Effector memory CD4-positive, alpha-beta T cell (primary cell): ENCODE data around the gene NLGN1.

Source experiments
- DNase-seq, 3 donors: peaks; one replicate each; pipeline ENCODE4 v3.0.0-alpha.2; 2020
- H3K27ac ChIP-seq: 2 replicates; pipeline ENCODE4 v1.7.0; 2013; ENCODE audit warnings: mild to moderate bottlenecking, low read length, moderate library complexity; ENCODE audit not compliant: insufficient read depth, poor library complexity, severe bottlenecking
- H3K27me3 ChIP-seq: replicated peaks from 2 replicates; pipeline ENCODE4 v1.7.0; 2013; ENCODE audit warnings: mild to moderate bottlenecking, low read length; ENCODE audit not compliant: insufficient read depth, control insufficient read depth, poor library complexity, severe bottlenecking
- H3K36me3 ChIP-seq: 2 replicates; pipeline ENCODE4 v1.7.0; 2013; ENCODE audit warnings: mild to moderate bottlenecking, low read length, moderate library complexity; ENCODE audit not compliant: control insufficient read depth, insufficient read depth
- H3K4me1 ChIP-seq: 2 replicates; pipeline ENCODE4 v1.7.0; 2013; ENCODE audit warnings: low read length, mild to moderate bottlenecking; ENCODE audit not compliant: control insufficient read depth, insufficient read depth, poor library complexity, severe bottlenecking
- H3K4me3 ChIP-seq: 2 replicates; pipeline ENCODE4 v1.7.0; 2013; ENCODE audit warnings: low read length, low read depth, mild to moderate bottlenecking; ENCODE audit not compliant: insufficient read depth, poor library complexity, severe bottlenecking
- H3K9me3 ChIP-seq: 2 replicates; pipeline ENCODE4 v1.7.0; 2013; ENCODE audit warnings: mild to moderate bottlenecking, low read length, moderate library complexity; ENCODE audit not compliant: control insufficient read depth

Gene NLGN1

DNA sequence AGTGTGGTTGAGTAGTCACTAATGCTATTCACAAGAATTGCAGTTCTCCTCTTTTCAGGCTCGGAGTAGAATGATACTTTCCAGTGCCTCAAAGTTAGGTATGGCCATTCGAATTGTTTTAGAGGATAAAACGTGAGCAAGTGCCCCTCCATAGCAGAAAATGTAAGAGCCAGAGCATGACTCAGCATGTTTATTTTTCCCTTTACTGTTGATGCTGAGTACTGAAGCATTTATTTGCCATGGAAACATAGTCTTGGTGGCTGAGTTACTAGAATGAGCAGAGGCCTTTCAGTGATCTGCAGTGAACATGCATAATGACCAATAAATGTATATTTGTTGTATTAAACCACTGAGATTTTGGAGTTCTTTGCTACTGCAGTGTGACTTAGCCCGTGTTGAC, 540.6 kb downstream of the NLGN1 start:
- H3K27ac ChIP-seq, result no peak overlapping the region
- no peaks in the 10 kb centered on the region for H3K4me1 ChIP-seq
- H3K36me3 ChIP-seq, result no peaks in the 10 kb centered on the region
- no peak overlapping the region for H3K4me3 ChIP-seq
- no peak for DNase-seq
- H3K9me3 ChIP-seq, result no peaks in the 10 kb centered on the region
- H3K27me3 ChIP-seq, result no peaks in the 10 kb centered on the region

DNA sequence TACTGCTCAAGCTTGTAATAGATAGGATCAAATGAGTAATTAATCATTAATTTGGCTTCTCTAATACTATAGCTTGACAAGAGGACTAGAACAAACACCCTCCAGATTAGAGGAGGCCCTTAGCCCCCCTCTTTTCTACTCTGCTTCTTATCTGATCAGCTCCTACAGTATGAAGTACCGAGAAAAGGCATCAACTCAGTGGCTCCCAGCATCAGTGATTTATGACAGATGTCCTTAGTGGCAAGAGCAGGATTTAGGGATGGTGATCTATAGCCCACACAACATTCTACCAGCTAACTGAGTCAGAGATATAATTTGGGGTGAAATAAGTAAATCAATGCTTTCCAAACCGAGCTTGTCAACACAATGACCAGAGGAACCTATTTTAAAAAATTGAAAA, 541.1 kb downstream of the NLGN1 start:
- Histone ChIP-seq H3K4me1 (no peaks in the 10 kb centered on the region), H3K27me3 (no peaks in the 10 kb centered on the region), H3K4me3 (no peak overlapping the region), H3K36me3 (no peaks in the 10 kb centered on the region), H3K27ac (no peak overlapping the region), H3K9me3 (no peaks in the 10 kb centered on the region)
- no peak for DNase-seq

GRCh38 chr3:173939331-173939730, 541.8 kb downstream of the NLGN1 start:
- H3K27me3 ChIP-seq, result no peaks in the 10 kb centered on the region
- H3K36me3 ChIP-seq, result no peaks in the 10 kb centered on the region
- DNase-seq, result no peak
- no peak overlapping the region for H3K27ac ChIP-seq
- H3K4me1 ChIP-seq, result no peaks in the 10 kb centered on the region
- no peaks in the 10 kb centered on the region for H3K9me3 ChIP-seq
- no peak overlapping the region for H3K4me3 ChIP-seq

DNA sequence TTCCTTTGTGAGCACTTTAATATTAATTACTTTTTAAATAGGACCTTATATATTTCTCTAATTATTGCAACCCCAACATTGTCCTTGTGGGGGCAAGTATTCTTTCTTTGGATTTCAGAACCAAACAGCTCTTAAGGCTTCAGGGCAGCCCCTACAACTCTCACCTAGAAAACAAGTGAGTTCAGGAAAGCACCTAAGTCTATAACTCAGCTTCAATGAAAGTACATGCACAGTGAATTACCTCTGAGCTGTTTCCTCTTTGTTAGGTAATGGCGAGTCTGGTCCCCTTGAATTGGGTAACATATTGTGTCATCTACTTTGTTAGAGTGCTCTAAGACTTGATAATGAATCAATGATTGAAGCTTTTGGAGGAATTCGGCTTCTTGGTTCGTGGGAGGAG, 545.7 kb downstream of the NLGN1 start:
- no peak overlapping the region for H3K4me3 ChIP-seq
- no peaks in the 10 kb centered on the region for H3K27me3 ChIP-seq

DNA sequence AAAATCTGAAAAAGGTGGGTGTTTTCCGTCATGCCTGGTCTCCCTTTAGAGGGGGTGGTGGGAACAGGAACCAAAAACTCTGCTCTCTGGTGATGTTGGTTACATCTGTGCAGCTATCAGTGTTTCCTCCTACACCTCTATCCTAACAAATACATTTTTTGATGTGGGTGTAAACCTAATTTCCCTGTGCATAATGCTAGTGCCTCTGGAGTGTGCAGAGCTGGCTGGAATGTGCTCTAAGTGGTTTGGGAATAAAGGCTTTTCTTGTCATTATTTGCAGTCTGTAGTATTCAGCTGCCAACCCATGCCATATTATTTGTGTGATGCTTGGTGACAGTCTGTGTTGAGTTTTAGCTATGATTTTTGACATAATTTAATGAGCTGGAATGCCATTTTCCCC, 547.6 kb downstream of the NLGN1 start:
- H3K9me3 ChIP-seq, result no peaks in the 10 kb centered on the region
- H3K4me1 ChIP-seq, result no peaks in the 10 kb centered on the region
- H3K36me3 ChIP-seq, result no peaks in the 10 kb centered on the region
- no peak overlapping the region for H3K4me3 ChIP-seq
- no peak for DNase-seq
- H3K27ac ChIP-seq, result no peak overlapping the region
- H3K27me3 ChIP-seq, result no peaks in the 10 kb centered on the region

More for the DNA sequence above, 545.7 kb downstream of the NLGN1 start:
- no peak overlapping the region for H3K27ac ChIP-seq
- H3K9me3 ChIP-seq, result no peaks in the 10 kb centered on the region
- H3K4me1 ChIP-seq, result no peaks in the 10 kb centered on the region
- DNase-seq, result no peak
- H3K36me3 ChIP-seq, result no peaks in the 10 kb centered on the region

- Histone ChIP-seq H3K4me1 (no peaks in the 10 kb centered on the region), H3K27me3 (no peaks in the 10 kb centered on the region), H3K4me3 (no peak overlapping the region), H3K27ac (no peak overlapping the region), H3K36me3 (no peaks in the 10 kb centered on the region), H3K9me3 (no peaks in the 10 kb centered on the region)
- no peak for DNase-seq
Observed at GRCh38 chr3:173945806-173946205, 548.3 kb downstream of the NLGN1 start.

GRCh38 chr3:173954647-173955046, 557.1 kb downstream of the NLGN1 start:
- no peak overlapping the region for H3K27ac ChIP-seq
- no peaks in the 10 kb centered on the region for H3K36me3 ChIP-seq
- H3K9me3 ChIP-seq, result no peaks in the 10 kb centered on the region
- no peak overlapping the region for H3K4me3 ChIP-seq
- no peak for DNase-seq
- no peaks in the 10 kb centered on the region for H3K4me1 ChIP-seq
- H3K27me3 ChIP-seq, result no peaks in the 10 kb centered on the region

- no peaks in the 10 kb centered on the region for H3K4me1 ChIP-seq
- H3K36me3 ChIP-seq, result no peaks in the 10 kb centered on the region
- no peaks in the 10 kb centered on the region for H3K9me3 ChIP-seq
- no peak overlapping the region for H3K4me3 ChIP-seq
- no peak overlapping the region for H3K27ac ChIP-seq
- no peaks in the 10 kb centered on the region for H3K27me3 ChIP-seq
- DNase-seq, result no peak
Observed at GRCh38 chr3:173957646-173958045, 560.1 kb downstream of the NLGN1 start.

DNA sequence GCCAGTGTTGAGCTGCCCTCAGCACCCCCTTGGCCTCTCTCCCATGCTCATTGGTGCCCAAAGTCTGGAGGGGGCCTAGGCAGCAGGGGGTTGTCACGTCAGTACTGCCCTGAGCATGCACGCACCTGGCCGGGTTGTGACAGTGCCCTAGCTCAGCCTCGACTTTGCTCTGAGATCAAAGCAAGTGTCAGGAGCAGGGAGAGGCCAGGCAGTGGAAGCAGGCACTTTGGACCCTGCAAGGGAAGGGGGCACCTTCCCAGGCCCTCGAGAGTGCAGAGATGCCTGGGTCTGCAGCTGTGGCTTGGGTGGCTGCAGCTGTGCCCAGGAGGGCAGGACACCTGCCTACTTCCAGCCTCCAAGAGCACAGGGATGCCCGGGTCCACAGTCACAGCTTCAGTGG, 561.3 kb downstream of the NLGN1 start:
- no peak overlapping the region for H3K27ac ChIP-seq
- H3K9me3 ChIP-seq, result no peaks in the 10 kb centered on the region
- no peaks in the 10 kb centered on the region for H3K4me1 ChIP-seq
- H3K27me3 ChIP-seq, result no peaks in the 10 kb centered on the region
- H3K4me3 ChIP-seq, result no peak overlapping the region
- H3K36me3 ChIP-seq, result no peaks in the 10 kb centered on the region
- DNase-seq, result no peak

DNA sequence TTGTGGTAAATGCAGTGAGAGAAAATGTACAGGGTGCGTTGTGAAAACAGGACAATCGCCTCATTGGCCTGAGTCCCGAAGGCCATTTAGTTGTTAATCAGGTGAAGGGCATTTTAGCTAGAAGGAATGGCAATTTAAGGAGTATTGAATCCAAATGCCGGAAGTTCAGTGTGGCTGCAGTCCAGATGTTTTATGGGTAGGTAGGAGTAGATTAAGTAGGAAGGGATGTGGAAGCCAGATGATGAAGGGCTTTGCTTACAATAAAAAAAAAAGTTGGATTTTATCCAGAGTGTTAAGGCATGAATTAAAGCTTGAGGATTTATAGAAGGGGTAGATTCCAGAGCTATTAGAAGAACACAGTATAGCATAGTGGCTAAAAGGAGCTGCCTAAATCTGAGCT, 572.7 kb downstream of the NLGN1 start:
- no peak for DNase-seq
- Histone ChIP-seq H3K9me3 (no peaks in the 10 kb centered on the region), H3K27me3 (no peaks in the 10 kb centered on the region), H3K4me3 (no peak overlapping the region), H3K4me1 (no peaks in the 10 kb centered on the region), H3K27ac (no peak overlapping the region), H3K36me3 (no peaks in the 10 kb centered on the region)

- no peak overlapping the region for H3K4me3 ChIP-seq
- H3K4me1 ChIP-seq, result no peaks in the 10 kb centered on the region
- H3K36me3 ChIP-seq, result no peaks in the 10 kb centered on the region
- H3K27me3 ChIP-seq, result no peaks in the 10 kb centered on the region
- no peak for DNase-seq
- no peaks in the 10 kb centered on the region for H3K9me3 ChIP-seq
- H3K27ac ChIP-seq, result no peak overlapping the region
Observed at GRCh38 chr3:173976281-173976680, 578.7 kb downstream of the NLGN1 start.
